C1 segment of cervical spinal cord (tissue), 14 donors: ENCODE data around the gene CAPN13.

ENCODE experiments used
- DNase-seq, 14 donors: peaks; one replicate each; lab custom pipeline; 2025; lab: John Stamatoyannopoulos, UW

Gene CAPN13

GRCh38 chr2:30764021-30764800 is 43.0 kb downstream of the CAPN13 start:
- DNase-seq, result no peak

DNA sequence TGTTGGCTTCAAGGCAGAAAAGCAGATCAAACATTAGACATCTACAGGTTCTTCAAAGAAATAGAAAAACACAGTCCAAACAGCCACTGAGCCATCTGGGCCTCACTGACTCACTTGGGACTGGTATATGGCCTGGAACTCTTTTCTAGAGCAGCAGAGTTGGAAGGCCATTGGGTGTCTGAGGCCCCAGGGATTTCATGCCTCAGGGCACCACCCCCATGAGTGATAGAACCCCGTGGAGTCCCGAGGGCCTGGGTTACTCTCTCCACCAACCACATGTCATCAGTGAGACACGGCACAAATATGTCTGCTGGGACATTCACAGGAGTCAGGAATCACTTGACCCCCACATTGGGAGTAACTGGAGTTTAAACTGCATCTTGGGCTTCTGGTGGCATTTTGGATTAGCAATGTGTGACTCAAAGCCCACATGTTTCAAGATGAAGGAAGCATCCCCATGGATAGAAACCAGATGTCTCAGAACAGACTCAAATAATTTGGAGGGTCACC is 44.0 kb downstream of the CAPN13 start:
- DNase-seq, result no peak

GRCh38 chr2:30761226-30761625 is 46.0 kb downstream of the CAPN13 start:
- DNase-seq, result no peak

GRCh38 chr2:30759481-30759880 is 47.8 kb downstream of the CAPN13 start:
- no peak for DNase-seq

GRCh38 chr2:30758191-30758651 is 49.0 kb downstream of the CAPN13 start:
- DNase-seq, result no peak

DNA sequence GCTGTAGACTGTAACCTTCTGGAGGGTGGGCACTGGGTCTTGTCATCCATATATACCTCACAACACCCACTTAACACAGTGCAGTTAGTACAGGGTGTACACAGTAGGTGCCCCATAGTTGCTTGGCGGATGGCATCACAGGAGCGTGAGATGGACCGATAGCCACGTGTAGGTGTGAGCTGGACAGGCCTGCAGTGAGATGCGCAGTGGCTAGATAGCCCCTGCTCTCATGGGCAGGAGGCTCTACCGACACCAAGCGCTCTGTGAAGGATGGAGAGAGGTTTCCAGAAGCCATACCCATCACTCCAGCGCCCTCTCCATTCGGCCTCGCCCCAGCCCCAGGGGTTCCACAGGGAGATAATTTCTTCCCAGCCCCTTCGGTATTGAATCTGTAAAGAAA is 49.5 kb downstream of the CAPN13 start:
- DNase-seq, result no peak

- DNase-seq, result no peak
Observed at GRCh38 chr2:30756971-30757370, 50.3 kb downstream of the CAPN13 start.

DNA sequence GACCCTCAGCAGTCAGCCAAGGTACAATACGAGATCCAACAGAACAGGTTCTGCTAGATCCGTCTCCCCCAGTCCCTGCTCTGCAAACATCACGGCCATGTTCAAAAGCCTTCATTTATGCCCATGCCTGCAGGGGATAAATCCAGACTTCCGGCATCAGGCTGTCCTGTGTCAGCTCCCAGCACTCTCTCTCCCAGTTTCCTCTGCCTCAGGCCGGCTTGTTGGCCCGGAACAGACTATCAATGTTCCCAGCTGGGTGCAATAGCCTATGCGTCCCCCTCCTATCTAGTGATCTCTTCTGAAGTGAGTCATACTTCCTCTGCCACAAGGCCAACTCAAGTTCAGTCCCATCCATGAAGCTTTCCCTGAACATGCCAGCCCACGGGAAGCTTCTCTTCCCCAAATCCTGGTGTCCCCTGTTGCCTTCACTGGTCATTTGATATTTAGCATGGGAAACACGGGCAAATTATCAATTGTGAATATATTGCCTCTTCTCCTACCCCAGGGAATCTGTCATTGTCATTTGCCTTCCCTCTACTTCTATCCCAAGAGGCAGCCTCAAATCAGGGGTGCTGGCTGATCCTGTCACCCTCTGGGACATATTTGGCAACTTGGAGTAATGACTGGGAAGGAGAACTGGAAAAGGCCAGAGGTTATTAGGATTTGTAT is 51.1 kb downstream of the CAPN13 start:
- DNase-seq, result no peak

DNA sequence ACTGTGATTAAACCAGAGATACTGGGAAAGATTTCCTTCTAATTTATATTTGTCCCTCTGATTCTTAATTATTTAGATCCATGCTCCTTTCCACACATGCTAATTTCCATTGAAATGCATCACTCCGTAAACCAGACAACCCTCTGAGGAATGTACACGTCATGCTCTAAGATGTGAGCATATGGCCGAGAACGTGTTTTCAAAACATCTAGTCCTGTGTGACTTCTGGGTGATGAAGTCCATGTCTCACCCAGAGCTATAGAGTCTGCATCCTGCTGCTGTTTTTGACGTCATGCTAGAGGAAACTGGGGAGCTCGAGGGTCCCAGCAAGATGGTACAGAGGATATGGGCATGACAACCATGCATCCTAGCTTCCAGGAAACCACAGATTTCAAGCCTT is 53.6 kb downstream of the CAPN13 start:
- DNase-seq, result no peak

- DNase-seq, result no peak
Observed at GRCh38 chr2:30752811-30753210, 54.4 kb downstream of the CAPN13 start.

- no peak for DNase-seq
Observed at GRCh38 chr2:30747206-30747605, 60.0 kb downstream of the CAPN13 start.

DNA sequence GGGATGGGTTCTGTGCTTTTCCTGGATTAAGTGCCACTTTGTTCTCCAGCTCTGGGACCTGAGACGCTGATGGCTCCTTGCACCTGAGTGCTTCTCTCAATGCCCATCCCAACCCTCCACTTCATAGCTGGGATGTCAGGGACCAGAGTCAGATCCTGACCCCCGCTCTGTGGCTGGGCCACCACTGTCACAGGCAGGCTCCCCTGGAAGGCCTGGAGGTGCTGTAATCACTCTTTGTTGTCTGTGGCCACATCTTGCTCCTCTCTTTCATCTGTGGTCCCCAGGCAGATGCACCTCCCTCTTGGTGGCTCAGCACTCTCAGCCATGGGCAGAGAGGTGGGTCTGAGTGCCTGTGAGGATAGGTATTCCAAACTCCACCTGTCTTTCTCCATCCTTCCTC is 62.4 kb downstream of the CAPN13 start:
- DNase-seq, result no peak

DNA sequence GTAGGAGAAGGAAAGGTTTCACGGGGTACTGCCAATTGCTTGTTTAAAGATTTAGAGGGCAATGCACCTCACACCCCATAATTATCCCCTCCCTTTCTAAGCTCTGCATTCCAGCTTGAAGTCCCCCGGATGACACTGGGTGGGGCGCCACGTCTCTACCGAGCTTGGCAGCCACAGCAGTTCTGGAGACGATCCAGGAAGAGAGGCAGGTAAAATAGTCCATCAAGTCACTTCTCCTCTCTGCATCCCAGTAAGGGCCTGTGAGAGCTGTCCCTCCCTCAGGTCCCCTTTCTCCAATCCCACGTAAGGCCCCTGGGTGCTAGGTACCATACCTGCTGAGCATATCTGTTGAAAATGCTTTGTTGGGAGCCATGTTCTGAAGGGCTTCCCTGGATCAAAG is 65.7 kb downstream of the CAPN13 start:
- DNase-seq, result no peak

- no peak for DNase-seq
Observed at GRCh38 chr2:30738141-30738911, 68.9 kb downstream of the CAPN13 start.

- DNase-seq, result no peak
Observed at GRCh38 chr2:30737326-30737610, 70.0 kb downstream of the CAPN13 start.

DNA sequence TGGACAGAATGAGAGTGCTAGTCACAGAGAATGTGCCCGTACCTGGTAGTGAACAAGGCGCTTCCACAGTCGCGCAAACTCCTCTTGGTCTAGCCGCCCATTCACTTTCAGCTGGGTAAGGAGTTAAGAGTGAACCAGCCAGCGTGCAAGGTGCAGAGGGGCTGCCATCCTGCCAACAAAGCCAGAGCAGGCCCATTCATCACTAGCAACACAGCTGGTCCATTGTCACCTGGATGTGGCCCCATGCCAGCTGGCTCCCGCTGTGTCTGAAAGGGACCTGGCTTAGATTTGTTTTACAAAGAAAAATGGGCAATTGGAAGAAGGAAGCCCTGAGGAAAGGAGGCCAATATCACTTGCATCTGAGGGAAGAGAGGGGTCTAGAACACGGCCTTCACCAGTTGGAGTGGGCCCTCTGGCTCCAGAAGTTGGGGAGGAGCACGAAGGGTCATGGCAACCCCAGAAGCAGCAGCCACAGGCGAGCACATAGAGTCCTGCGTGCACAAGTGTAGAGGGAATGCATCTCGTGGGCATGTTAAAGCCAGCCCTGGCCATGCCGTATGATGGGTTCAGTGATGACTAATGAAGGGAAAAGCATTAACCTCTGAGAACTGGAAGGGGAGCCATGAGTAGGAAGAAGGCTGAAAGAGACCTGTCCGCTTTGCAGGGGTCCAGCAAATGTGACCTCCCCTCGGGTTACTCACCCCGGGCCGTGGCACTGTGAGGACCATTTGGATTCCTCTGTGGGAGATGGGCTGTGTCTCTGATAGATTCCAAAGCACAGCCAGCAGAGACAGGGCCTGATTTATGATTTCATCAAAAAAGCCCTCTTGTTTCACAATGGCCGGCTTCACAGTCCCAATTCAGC is 70.6 kb downstream of the CAPN13 start:
- DNase-seq, result no peak

- DNase-seq, result no peak
Observed at GRCh38 chr2:30733876-30734520, 73.2 kb downstream of the CAPN13 start.

GRCh38 chr2:30732876-30733275 is 74.4 kb downstream of the CAPN13 start:
- no peak for DNase-seq

DNA sequence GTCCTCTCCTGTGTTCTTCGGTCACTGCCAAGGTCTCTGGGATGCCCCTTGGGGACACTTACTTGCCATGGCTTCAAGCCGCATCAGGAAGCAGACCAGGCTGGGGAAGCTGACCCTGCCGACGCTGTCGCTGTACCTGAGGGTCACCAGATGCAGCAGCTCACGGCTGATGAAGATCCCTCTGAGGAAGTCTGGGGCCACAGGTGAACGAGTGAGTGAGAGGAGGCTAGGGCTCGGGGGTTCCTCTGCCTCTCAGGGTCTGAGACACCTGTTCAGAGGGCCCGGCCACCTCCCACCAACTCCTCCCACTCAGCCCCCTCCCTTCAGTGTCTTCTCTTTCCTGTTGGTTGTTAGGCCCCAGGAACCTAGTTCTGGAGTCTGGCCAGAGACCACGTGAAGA is 74.9 kb downstream of the CAPN13 start:
- DNase-seq, result no peak

GRCh38 chr2:30731706-30732105 is 75.5 kb downstream of the CAPN13 start:
- DNase-seq, result no peak
